ENCODE measurements around the gene CST4.
"Not testable (repeated sequence)": the region's sequence is repeated elsewhere in the genome, so short reads cannot be mapped to it uniquely, and the experiment has no call there.

Gene CST4

GRCh38 chr20:23640018-23640601 is 48.7 kb downstream of the CST4 start:
- no peak for DNase-seq

GRCh38 chr20:23639490-23639958 is 49.3 kb downstream of the CST4 start:
- DNase-seq, result no peak

GRCh38 chr20:23638309-23638708 is 50.5 kb downstream of the CST4 start:
- no peak for DNase-seq

- DNase-seq, result no peak
Observed at GRCh38 chr20:23637282-23638221, 51.3 kb downstream of the CST4 start, which contains the start of gene CST3. Gene CST3 (minus strand): TSS chr20:23637955. CDS start chr20:23637862, 93 bp downstream.

- DNase-seq, result no peak
Observed at GRCh38 chr20:23636908-23637281, 51.9 kb downstream of the CST4 start.

DNA sequence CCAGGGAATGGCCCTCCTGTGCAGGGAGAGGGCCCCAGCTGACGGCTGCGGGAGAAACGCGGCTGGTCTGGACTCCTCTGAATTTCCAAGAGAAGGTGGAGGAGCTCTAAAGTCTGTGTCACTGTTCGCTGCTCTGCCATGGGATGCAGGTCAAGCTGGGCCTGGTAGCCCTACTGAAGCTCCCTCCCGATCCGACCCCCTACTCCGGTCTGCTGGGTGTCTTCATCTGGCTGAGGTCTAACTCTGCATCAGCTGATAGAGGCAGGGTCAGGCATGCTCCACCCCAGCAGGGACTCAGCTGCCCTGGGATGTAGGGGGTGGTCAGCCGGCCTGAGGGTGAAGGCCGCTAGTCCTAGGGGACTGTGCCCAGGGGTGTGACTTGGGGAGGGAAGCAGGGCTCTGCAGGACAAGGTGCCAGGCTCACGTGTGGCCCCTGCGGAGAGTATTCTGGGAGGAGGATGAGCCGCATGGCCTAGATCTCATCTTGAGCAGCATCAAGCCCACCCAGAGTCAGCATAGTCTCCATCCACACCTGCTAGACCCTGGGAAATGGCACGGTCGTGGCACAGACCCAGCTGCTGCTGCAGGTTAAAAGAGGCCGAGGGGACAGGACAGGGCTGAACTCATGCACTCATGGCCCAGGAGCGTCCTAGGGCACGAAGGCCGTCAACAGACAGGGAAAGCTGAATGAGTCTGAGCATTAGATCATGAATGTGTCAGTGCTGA is 52.5 kb downstream of the CST4 start:
- DNase-seq, result no peak

- not testable (repeated sequence) for DNase-seq
Observed at GRCh38 chr20:23635768-23636090, 53.1 kb downstream of the CST4 start.

Data from activated CD8-positive, alpha-beta memory T cell treated with anti-CD3 and anti-CD28 coated beads for 24 hours (primary cell).